ENCODE measurements around the gene HABP2.

HABP2 gene

DNA sequence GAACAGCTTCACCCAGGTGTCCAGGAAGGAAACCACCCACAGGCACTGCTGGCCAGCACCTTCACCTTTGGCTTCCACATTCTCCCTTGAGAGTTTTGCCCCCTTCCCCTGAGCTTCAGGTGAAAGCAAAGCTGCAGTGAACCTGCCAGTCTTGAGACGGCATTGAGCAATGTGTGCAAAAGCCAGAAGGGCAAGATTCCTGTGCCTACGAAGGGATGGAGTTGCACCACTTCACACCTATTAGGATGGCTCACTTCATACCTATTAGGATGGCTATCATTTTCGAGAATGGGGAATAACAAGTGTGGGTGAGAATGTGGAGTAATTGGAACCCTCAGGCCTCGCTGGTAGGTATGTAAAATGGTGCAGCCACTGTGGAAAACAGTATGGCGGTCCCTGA, 7.2 kb downstream of the HABP2 start:
- DNase-seq: no peak

DNA sequence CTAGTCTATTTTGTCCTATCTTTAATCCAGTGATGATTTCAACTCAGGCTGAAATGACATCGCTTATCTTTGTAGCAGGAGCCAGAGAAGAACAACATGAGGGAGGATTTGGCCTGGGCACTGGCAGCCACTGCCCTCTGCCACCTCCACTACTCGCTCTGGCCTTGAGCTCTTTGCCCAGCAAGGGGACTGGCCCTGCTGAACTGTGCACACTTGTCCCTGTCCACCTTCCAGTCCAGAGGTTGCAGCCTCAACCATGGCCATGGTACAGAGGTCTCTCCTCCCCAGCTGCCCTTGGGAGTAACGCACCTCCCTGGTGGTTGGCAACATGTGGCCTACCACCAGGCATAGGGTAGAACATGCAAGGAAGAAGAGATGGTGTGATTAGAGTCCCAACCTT, 8.4 kb downstream of the HABP2 start:
- DNase-seq: no peak

DNA sequence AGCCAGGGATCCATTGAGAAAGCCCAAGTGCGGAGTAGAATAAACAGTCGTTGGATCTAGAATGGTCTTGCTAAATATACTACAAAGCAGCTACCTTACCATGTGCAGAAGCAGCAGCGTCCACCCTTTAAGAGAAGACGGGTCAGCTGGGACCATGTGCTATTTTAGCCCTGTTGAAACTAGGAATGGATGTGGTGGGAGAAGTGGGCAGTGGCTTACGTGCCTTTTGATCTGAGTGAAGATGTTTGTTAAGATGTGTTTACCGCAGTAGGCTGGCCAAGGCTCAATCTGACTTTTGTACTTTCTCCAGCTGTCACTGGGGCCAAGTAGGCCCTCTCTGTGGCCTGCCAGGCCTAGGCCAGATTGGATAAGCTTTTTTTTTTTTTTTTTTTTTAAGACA, 9.2 kb downstream of the HABP2 start:
- no peak for DNase-seq

DNA sequence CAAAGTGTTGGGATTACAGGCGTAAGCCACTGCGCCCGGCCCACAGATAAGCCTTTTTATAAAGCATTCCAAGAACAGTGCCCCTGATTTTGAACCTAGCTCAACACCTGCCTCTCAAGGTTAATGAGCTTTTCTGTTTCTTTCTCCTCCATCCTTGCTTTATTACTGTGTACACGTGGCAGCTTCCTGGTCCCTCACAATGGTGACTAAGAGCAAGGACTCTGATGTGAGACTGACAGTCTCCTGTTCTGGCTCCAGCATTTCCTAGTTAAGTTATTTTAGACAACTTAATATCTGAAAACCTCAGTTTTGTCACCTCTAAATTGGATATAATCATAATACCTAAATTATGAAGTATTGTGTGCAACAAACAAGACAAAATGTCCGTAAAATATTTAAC, 9.9 kb downstream of the HABP2 start:
- DNase-seq: no peak

DNA sequence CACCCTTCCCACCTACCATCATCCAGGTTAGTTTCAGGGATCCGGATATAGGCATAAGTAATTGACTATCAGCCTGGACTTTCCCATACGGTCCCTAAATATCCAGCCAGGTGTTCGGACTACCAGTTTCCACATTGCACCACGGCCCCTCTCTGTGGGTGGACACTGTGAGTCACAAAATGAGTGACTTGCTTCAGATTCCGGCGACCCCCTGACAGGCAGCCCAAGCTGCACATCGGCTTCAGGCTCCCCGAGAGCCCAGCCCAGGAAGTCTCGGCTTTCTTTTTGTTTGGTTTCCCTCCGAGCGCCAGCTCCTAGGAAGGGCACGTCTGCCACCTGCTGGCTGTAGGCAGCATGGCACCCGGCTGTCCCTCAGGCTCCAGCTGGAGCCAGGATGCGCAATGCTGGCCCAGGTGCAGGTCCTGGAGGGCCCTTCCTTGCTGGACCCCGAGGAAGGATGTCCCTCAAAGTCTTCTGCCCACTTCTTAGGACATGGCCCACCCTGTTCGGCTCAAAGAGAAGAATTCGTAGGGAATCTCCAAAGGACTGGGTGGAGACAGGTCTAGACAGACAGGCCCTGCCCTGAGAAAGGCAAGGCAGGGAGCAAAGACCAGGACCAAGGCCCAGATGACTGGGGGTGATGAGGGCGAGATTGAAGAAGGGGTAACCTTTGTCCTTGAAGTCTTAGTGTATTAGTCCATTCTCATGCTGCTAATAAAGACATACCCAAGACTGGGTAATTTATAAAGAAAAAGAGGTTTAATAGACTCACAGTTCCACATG, 10.6 kb downstream of the HABP2 start:
- peak; percentile 89 for DNase-seq

DNA sequence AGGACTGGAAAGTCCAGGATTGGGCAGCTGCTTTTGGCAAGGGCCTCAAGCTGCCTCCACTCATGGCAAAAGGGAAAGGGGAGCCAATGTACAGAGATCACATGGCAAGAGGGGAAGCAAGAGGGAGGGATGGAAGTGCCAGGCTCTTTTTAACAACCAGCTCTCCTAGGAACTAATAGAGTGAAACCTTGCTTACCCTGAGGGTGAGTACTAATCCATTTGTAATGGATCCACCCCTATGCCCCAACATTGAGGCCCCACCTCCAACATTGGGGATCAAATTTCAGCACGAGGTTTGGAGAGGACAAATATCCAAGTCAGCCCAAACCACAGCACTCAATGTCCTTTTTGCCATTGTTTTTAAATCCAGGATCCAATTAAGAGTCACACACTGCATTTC, 12.5 kb downstream of the HABP2 start:
- no peak for DNase-seq

DNA sequence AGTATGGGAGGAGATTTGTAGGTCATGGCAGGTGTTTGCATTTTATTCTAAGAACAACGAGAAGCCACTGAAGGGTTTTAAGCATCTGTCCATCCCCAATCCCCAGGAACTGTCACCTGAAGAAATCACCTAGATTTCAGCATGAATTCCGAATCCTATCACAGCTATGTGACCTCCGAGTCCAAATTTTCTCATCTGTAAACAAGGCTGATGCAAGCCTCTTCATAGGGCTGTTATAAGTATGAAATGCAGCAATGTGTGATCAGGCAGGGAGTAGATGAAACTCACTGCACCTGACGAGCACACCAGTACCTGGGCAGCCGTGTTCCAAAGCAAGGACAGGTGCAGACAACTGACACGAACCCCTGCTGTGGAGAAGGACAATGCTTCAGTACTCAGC, 14.0 kb downstream of the HABP2 start:
- DNase-seq: no peak

DNA sequence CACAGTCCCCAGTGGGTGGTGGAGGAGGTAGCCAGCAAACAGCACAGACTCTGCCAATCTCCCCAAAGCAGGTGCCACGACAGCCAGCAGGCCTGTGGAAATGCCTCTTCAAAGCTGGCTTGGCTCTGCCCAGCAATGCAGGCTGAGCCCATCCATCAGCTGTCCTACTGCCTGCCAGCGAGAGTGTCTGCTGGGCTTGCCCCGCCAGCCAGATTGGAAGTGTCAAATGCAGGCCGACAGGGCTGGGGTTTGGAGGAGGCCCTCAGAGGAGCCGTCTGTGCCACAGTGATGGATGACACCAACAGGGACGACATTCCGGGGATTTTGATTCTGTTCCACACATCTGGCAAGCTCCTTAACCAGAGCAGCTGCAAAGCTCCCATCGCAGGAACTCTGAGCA, 16.7 kb downstream of the HABP2 start:
- no peak for DNase-seq

DNA sequence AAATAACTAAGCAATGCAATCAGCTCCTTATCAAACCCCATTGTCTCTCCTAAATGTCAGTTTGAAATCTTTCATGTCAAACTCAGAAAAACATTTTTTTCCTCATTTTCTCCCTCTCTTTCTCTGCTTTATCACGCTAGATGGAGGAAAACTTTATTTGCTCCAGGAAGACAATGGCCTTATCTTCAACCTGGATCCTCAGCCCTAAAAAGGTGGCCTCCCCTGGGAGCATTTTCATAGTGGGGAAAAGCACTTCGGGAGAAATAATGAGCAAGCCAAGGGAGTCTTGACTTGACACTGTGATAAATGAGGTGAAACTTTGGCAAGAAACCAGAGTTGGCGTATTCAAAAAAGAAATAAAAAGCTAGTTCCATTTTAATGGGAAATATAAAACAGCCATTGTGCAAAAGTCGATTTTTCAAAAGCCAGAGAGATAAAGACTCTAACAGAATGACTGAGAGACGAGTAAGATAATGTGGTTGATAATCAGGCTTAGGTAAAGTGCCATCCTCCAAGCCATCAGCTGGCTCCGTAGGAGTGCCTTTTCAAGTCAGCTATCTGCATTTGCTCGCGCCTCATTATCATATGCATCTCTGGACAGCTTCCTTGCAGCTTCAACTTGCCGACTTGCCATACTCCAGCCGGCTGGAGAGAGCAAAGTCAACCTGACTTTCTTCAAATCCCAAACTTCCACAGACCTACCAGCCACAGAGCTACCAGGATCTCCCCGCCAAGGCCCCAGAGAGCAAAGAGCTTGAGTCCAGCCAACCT, 19.9 kb downstream of the HABP2 start:
- DNase-seq: no peak

DNA sequence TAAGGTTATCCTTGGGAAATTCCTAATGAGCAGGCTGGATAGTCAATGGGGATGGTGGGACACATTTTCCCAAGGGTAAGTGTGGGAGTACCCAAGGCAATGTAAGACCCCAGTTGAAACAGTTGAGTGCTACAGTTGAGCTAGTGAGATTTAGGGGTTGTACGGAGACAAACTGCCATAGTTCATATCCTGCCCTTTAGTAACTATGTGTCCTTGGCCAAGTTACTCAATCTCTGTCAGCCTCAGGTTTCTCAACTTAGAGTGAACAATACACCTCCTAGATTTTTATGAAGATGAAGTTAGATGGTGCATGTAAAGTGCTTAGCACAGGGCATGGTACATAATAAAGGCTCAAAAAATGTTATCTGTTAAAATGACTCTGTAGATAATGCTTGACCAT, 20.5 kb downstream of the HABP2 start:
- no peak for DNase-seq

DNA sequence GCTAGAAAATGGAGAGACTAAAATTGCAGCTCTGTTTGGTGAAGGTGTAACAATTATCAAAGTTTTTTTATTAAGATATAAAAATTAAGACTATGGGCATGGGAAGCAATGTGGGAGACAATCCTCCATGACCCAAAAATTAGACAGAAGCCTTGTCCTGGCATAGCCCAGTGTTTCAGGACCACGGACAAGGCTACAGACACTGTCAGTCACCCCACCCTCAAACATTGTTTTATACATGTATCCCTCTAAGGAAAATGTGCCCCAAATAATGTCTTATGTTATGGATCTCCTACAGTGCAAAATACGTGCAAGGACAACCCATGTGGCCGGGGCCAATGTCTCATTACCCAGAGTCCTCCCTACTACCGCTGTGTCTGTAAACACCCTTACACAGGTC, 24.0 kb downstream of the HABP2 start:
- no peak for DNase-seq

DNA sequence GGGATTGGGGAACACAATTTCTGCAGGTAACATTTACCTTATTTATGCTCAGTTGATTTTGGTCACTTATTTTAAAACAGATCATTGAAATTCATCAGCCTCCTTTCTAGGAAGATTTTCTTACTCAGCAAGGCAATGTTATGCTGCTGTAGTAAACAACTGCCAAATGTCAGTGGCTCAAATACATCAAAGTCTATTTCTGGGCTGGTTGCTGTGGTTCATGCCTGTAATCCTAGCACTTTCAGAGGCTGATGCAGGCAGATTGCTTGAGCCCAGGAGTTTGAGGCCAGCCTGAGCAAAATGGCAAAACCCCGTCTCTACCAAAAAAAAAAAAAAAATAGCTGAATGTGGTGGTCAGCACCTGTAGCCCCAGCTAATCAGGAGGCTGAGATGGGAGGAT, 25.9 kb downstream of the HABP2 start:
- DNase-seq: no peak

DNA sequence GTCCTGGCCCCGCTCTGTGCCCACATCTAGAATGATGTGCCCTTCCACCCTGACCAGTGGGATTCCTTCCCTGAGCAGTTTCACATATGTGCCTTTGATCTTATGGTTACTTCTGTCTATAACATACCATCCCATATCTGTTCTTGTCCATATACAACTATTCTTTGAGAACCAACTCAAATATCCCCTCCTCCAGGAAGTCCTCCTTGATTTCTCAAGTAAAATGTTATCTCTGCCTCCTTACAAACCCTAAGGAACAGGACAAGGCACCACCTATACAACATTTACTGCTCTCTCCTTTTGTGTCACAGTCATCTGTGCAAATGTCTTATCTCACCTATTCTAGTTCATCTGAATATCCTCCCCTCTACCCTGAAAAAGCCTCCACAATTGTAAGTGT, 28.2 kb downstream of the HABP2 start:
- no peak for DNase-seq

DNA sequence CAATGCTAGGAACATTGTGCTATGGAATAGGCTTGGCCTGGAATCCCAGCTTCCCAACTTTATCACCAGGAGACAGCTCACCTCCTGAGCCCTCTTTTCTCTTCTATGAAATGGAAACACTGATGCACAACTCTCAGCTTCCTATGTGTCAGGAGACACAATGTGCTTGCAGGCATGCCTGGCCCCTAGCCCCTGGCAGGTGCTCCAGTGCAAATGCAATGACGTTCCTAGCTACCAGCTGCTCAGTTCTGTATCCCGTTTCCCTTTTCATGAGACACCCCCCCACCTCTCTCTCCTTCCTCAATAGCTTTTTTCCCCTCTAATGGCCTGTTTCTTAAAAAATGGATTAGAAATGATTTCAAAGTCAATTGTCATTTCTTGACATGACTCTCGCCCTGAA, 30.7 kb downstream of the HABP2 start:
- DNase-seq: no peak

DNA sequence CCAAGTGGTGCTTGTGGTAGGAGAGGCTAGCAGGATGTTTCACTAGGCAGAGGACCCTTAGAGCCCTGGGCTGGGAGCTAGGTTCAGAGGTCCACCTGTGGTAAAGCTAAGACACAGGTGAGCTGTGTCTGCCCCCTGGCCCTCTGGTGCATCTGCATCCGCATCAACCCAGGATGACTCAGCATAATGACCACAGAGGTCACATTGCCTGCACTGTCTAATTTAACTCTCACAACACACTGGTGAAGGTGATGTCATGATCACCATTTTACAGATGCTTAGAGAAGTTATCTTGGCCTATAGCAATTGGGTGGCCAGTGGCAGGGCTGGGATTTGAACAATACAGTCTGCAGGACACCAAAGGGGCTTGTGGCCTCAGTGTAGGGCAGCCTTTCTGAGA, 33.1 kb downstream of the HABP2 start:
- DNase-seq: no peak

DNA sequence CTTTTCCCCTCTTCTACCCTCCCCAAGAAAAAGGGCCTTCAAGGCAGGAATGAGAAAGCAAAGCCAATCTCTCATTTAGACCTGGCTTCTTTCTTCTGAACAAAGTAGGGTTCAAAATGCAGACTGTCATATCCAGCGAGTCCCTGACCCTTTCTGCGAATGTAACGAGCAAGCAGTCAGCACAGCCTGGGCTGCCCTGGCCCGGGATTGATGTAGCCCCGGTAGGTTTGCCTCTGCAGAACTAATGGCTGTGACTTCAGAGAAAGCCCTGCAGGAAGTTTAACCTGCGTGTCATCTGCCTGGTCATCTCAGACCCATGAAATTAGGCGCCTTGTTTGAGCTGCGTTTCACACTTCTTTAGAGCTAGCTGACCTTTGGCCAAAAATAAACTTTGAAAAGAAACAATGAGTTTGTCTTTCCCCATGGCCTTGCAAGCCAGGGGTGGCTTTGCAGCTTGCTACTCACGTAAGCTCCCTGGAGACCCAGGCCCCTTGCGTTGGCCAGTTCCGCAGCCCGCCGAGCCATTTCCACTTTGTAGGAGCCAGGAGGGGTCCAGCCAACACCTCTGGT, 36.4 kb downstream of the HABP2 start:
- DNase-seq: no peak

DNA sequence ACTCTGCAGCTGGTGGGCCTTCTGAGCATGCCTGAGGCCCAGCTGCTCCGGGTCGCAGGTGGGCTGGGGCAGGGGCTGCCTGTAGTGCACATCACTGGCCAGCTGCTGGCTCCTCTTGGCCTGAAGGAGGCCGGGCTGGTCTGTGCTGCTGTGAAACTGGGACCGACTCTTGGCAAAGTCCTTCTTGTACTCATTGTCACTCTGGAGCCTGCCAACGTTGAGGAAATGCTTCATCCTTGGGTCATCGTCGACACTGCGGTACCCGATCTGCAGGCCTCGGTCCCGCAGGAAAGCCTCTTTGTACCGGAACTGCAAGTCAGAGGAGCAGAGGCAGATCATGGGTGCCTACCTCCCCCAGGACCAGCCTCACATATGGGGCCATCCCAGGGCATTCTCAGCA, 37.7 kb downstream of the HABP2 start:
- no peak for DNase-seq

DNA sequence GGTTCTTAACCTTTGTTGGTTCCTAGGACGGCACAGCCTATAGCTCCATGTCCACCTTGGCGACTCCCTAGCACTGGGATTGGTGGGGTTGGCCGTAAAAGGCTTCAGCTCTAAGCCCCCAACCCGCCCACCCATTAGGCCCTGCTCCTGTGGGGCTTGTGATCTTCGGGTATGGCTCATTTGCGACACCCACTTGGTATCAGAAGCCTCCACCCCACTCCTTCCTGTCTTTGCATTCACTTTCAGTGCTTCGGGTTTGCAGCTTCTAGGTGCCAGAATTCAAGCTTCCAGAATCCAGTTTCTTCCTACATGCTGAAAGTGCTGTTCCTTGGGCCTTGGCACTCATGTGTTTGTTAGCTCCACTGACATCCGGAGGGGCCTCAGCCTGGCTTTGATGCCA, 39.5 kb downstream of the HABP2 start:
- no peak for DNase-seq

DNA sequence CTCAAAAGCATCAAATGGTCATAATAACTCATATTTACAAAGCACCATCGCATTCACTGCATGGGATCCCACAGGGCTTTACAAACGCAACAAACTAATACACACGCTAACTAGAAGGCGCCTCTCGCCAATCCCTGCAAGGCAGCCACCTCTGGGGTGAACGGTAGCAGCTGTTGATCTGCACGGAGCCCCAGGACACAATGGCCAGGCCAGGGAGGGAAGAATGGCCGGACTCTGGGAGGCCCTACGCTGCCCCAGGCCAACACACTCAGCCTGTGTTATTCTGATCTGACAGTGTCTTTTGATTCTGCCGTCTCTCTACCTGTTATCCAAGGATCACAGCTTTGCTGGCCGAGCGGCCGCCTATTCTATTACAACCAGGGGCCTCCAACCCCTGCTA, 41.8 kb downstream of the HABP2 start:
- peak; percentile 20 for DNase-seq

DNA sequence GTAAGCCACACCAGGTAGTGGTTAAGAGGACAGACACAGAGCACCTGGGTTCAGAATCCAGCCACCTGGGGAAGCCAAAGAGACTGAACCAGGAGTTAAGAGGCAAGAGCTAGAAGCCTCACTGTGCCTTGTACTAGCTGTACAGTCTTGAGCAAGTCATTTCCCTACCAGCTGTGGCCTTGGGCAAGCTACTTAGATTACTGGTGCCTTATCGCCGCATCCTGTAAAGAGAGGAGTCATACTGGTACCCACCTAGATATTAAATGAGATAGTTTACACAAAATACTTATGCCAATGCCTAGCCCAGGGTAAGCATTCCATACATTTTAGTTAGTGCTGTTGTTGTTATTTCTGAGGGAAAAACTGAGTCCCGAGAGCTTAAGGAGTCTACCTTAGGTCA, 47.7 kb downstream of the HABP2 start:
- no peak for DNase-seq

DNA sequence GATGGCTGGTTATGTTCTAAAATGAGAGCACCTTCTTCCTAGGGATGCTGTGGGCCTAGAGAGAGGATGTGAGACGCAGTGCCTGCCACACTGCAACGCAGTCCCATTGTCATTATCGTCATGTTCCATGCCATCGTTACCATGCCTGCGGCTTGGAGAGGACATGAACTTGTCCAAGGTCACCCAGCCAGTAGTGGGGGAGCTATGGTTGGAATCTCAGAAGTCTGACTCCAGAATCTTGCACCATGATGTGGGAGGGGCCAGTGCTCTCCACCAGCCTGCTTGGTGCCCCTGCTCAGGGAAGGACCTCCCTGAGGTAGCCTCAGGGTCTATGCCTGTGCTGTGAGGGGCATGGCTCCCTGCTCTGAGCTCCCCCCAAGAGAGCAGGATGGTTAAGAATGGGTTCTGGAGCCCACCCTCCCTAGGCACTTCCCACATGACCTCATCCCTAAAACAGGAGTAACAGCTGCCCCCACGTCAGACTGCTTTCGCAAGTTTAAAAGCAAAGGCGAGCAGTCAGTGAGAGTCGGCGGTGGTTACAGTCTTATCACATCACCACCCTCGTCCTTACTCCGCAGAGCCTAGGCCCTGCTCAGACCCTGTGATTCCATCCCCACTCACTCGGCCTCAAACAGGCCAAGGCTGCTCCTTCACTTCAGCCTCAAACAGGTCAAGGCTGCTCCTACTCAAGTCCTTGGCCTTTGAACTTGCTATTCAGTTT, 50.4 kb downstream of the HABP2 start:
- DNase-seq: no peak

DNA sequence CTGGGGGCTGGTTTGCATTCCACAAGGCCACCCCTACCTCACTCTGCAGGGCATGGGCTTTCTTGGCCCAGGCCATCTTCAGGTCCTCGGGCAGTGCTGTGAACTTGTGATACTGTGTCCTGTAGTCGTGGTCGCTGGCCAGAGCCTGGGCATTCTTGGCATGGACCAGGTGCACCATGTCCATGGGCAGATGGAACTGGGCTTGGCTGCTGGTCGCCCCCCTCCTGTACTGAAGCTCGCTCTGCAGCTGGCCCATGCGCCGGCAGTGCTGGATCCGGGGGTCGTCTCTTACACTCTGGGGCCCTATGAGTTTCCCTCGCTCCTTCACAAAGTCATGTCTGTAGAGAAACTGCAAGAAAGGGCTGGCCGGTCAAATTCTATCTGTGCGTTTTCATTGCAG, 51.7 kb downstream of the HABP2 start:
- no peak for DNase-seq

DNA sequence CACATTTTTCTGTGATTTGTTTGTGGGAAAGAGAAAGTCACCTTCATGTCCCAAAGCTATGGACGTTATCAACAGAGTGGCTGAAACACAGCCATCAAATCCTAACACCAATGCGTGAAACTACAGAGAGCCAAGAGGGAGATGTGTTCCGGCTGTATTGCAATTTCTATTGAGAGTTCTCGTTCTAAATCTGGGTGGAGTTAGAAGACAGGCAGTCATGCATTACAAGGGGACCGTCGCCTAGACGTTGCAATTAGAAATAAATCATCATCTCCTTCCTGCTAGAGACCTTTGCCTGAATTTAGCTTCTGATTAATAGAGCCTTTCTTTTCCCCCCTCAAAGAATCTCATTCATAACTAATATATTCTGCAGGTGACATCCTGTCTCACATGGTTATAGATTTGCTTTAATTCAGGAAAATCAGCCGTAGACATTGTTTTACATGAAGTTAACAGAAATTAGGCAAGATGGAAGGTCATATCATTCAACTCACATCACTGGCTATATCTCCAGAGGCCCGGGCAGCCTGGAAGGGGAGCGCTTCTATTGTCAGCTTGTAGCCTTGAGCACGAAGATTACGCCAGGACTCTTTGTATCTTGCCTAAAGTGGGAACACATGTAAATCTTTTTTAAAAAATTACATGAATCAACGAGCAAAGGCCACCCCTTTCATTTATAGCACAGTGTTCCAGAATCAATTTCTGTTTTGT, 52.6 kb downstream of the HABP2 start:
- no peak for DNase-seq
